ENCODE measurements around the gene PIGQ.

PIGQ gene

GRCh38 chr16:610513-611381 lies 41.0 kb downstream of the PIGQ start:
- DNase-seq, result no peak

DNA sequence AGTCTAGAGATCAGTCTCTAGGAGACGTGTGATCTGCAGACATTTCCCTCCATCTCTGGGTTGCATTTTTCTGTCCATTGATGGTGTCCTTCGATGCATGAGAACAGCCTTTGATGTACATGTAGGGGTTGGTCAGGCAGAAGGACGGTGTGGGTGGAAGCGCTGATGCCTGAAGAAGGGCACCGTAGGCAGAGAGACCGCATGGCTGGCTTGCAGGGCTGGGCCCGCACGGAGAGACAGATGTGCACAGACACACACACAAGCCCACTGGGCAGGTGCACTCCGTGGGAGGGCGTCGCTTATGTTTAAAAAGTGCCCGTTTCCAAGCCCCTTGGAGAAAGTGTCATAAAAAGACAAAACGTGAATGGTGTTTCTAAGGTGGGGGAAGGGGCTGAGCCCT lies 45.4 kb downstream of the PIGQ start:
- no peak for DNase-seq

DNA sequence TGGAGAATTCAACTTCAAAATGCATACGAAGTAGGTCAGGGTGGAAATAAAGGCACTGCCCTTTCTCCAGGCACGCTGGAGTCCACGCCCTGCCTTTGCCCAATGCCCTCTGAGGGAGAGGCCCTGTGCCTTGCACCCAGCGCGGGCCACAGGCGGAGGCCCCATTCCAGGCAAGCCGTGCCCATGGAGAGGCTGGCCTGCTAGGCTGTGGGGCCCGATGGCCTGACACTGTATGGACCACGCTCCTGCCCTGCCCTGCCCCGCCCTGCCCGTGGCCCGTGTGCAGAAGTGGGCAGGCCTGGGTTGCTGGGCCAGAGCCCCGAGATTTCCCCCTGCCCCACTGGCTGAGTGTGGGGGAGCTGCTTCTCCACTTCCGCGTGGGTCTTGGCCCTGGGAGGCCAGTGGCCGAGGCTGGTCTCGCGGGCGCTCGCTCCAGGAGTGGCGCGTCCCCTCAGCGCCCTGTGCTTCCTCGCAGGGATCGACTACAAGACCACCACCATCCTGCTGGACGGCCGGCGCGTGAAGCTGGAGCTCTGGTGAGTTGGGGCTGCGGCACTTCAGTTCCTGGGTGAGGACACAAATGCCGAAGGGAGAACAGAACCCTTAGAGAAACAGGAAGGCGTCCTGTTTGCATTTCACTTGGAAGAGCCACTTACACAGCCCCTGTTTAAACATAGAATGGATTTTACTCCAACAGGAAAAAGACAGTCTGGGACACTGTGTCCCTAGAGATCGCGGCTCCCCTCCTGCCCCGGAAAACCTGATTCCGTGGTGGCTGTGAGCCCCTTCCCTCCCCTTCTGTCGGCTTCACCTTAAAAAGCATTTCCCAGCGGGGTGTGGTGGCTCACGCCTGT lies 47.2 kb downstream of the PIGQ start:
- DNase-seq, result no peak

DNA sequence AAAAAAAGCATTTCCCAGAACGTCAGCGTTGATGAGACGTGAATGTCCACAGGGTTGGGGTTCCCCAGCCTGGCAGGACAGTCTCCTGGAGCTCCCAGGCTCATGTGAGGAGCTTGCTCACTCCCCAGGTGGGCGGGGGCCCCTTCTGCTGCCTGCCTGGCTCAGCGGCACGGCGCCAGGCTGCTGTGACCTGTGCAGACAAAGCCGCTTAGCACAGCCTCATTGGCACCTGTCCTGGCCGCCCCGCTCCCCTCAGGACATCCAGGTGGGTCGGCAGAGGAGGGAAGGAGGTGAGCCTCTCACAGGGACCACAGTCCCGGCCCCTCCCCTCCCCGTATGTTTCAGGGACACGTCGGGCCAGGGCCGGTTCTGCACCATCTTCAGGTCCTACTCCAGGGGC lies 48.1 kb downstream of the PIGQ start:
- DNase-seq, result no peak

DNA sequence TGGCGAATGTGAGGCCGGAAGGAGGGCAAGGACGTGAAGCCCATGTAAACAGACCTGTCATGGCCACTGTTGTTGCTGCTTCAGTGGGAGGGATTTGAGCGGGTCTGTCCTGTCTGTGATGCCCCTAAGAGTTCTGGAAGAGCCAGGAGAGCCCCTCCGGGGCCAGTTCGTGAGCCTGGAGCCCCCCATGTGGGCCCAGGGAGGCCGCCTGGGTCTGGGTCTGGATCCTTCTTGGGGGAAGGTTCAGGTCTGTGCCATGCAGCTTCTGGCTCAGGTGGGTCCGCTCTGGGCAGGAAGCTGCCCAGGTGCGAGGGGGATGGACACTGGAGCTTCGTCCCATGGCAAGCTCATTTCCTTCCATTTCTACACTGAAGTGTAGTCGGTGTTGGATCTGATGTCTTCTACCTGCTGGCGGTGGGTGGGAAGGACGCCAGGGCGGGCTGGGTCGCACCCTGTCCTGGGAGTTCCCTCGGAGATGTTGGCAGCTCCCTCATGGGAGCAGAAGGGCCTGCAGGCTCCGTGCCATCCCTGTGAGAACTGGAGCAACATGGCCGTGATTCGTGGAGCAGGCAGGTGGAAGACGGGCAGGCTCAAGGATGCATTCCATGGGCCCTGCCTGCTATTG lies 49.8 kb downstream of the PIGQ start:
- no peak for DNase-seq

DNA sequence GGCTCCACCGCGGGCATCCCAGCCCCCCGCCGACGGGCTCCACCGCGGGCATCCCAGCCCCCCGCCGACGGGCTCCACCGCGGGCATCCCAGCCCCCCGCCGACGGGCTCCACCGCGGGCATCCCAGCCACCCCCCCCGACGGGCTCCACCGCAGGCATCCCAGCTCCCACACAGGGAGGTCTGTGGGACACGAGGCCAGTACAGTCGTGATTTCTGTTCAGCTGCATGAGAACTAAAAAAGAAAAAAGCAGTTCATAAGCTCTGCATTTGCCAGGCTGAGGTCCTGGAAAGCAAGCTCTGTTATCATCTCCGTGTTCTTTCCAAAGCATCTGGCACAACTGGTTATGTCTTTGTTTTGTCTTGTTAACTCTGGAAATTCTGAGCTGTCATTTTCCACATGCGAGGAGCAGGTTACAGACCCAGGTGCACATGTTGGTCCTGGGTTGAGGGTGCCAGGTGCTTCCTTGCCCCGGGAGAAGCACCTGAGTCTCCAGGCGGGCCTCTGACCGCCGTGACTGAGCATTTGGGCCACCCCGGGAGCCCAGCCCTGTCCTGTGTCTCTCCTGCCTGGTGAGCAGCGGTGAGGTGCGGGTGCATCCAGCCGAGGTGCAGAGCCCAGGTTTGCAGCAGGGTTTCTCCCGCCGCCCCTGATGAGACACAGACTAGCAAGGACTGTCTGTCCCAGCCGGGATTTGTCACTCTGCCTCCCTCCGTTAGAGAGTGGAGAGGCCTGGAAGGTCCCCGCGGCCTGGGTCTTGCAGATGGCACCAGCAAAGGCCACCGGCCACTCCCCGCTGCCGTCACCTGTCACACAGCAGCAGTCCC lies 51.1 kb downstream of the PIGQ start:
- no peak for DNase-seq

DNA sequence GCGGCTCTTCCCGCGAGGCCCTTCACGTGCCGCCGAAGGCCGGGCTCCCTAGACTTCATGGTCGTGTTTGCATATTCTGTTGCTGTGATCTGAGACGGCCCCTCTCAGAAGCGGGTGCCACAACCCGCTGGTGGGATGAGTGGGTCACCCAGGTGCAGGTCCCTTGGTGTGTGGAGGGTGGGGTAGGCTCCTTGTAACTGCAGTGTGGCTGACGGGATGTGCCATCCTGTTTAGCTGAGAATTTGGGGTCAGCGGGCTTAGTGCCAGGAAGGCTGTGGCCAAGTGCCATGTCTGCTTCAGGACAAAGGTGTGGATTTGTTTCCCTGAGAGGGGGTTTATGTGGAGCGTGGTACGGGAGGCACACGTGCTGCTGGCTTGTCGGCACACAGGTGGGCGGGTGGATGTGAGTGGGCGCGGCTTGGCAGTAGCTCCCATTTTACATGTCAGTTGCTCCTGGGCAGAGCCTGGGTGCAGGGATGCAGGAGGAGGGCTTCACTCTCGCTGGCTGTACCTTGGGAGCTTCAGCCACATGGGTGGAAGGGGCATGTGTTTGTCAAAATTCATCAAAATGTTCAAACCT lies 51.8 kb downstream of the PIGQ start:
- DNase-seq, result no peak

DNA sequence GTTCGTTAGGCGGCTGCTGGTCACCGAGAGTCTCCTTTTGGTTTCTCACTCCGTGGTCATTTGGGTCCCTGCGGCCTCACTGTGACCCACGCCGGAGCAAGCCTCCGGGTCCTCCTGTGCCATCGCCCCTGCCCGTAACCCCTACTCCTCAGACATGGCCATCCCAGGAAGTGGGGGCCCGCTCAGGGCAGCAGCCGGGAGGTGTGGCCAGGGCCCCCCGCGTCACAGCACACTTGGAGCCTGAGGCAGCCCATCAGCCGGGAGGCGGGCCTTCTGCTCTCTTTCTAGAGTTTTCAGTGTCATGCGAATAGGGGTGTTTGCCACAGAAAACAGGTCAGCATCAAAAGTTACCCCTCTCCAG lies 53.1 kb downstream of the PIGQ start:
- no peak for DNase-seq

GRCh38 chr16:624526-625070 lies 54.8 kb downstream of the PIGQ start:
- no peak for DNase-seq

GRCh38 chr16:625117-625976 lies 55.6 kb downstream of the PIGQ start:
- DNase-seq, result no peak

DNA sequence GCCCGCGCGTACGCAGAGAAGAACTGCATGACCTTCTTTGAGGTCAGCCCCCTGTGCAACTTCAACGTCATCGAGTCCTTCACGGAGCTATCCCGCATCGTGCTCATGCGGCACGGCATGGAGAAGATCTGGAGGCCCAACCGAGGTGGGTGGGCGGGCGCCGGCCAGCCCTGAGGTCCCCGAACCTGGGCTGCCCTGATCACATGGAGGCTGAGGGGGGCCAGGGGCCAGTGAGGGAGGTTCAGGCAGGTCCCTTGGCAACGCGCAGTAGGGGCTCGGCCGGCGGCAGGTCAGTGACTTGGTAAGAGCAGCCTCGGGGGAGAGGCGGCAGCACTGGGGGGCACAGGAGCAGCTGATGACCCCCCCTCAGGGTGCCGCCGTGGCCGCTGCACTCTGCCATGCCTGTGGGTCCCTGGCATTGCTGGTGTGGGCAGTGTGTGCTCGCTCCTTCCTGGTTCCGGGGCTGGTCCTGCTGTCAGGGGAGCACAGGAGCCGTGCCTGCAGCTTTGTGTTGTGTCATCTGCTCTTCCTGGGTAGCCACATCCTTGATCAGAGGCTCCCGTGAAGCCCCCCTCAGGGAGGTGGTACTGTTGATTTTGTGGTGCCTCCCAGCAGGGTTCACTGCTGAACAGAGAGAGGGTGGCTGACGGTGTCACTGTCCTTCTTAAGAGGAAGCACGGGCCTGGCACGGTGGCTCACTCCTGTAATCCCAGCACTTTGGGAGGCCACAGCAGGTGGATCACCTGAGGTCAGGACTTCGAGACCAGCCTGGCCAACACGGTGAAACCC lies 56.4 kb downstream of the PIGQ start:
- no peak for DNase-seq

DNA sequence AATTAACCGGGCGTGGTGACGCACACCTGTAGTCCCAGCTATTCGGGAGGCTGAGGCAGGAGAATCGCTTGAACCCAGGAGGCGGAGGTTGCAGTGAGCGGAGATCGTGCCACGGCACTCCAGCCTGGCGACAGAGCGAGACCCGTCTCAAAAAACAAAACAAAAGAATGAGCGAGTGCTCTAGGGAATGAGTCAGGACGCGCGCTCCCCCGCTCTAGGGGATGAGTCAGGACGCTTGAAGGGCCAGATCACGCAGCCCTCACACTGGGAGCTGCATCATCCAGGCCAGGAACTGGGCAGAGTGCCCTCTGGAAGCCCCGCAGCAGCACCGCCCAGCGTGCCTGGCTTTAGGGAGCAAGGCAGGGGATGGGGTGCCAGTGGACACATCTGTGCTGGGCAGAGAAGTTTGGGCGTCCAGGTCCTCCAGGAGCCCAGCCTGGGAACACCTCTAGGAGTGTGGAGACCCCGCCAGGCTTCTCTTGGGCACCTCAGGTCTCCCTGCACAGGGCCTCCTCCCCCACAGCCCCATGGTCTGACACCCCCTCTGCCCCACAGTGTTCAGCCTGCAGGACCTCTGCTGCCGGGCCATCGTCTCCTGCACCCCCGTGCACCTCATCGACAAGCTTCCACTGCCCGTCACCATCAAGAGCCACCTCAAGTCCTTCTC lies 57.2 kb downstream of the PIGQ start:
- DNase-seq, result peak in 1 of 2 experiments; percentile 30

DNA sequence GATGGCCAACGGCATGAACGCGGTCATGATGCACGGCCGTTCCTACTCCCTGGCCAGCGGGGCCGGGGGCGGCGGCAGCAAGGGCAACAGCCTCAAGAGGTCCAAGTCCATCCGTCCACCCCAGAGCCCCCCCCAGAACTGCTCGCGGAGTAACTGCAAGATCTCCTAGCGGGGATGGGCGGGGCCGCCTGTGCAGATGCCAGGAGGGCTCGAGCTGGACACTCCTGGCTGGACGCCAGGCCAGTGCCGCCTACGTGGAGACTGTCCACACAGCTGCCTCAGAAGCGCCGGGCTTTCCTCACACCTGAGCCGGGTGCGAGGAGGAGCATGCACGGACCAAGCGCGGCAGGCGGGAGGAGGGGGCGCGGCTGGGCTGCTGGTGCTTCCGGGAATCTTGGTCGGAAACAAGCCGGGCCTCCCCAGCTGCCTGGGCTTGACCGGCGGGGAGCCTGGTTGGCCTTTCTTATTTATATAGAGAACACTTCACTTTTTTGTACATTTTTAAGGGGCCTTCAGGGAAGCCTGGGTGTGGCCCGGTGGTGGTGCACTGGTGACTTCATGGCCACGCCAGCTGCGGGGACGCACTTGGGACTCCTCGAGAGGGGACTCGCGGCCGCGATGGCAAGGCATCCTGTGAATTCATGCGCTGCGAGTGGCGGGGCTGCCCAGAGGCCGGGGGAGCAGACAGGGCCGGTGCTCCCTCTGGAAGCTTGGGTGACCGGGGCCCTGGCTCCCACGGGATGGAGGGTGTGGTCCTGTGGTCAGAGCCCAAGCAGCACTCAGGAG lies 57.9 kb downstream of the PIGQ start:
- no peak for DNase-seq

DNA sequence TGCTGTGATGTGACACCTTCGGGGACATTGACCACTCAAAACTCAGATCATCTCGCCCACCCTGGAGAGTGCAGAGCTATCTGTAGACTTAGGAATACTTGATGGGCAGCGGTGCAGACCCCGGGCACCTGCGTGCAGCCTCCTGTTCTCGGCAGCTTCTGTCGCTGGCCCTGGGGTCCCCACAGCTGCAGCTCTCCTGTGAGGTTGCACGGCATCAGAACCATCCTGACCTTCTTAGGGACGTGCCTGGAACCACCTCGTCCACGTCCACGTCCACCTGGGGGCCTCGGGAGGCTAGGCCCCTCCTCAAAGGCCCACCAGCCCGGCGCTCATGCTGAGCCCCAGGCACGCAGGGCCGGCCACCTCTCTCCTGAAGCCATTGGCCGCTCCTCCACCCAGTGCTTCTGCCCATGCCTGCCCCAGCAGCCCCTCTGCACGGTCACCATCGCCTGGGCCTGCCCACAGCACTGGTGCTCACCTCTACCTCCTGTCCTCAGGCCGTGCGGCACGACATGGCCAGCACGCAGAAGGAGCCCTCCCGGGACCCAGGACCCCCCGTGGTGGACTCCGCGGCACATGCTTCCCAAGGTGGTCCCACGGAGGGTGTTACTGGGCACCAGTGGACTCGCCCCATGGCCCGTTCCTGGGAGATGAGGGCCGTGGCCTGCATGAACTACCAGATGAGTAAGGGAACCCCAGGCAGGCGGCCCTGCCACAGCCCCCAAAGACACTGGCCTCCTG lies 58.7 kb downstream of the PIGQ start:
- no peak for DNase-seq

DNA sequence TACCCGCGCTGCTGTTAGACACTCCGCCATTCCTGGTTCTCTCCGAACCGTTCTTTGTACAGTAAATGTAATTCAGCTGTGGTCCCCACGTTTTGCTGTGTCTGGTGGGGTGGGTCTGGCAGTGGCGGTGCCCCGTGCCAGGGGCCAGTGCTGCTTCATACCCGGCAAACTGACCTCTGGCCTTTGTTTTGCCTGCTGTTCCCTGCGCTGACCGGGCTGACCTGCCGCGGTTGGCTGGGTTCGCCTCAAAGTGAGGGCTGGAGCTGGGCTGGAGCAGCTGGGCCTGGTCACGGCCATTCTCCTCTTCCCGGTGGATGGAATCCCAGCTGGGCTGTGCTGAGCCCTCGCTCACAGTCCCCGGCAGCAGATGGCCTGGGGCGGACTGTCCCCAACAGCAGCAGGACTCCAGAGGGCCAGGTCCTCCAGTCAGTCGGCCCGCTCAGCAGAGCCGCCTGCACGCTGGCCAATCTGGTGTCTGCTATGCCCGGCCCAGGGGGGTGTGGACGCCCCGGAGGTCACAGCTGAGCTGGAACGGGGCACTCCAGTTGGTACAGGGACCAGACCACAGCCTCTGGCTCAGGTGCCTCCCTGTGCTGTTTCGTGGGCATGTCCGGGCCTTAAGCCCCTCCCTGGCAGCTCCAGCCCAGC lies 59.5 kb downstream of the PIGQ start:
- DNase-seq, result no peak

DNA sequence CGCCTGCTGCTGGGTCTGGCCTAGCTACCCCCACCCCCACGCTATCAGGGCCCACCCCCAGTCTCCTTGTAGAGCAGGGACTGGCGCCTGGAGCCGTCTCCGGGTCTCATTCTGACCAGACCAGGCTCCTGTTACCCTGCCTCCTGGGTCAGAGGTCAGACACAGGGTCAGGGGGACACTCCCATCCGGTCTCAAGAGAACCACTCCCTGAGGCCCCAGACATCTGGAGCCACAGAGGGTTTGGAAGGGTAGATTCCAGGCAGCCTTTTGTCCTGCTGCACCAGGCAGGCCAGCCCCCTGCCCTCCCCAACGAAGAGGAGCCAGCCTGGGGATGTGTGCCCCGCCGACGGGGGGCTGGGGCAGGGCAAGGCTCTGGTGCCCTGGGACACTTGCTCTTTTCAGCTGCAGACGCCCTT lies 60.1 kb downstream of the PIGQ start:
- DNase-seq, result no peak

GRCh38 chr16:630249-630814 lies 60.6 kb downstream of the PIGQ start:
- DNase-seq, result no peak

All from SW 1271 (cell line).